B cell (primary cell): ENCODE data around the gene IAPP. TPM values are rescaled to one million over a fixed set of nuclear protein-coding genes. Genes with fewer than 3 reads are reported as not detected.

Experiments
- ATAC-seq: fragments of 200-7000 bp; cut with Tn5 transposase; one replicate; pipeline ENCODE4 v1.10.0; 2021; ENCODE audit warnings: low read depth, mild to moderate bottlenecking, moderate number of reproducible peaks, moderate library complexity
- CTCF ChIA-PET: fragments of 350-600 bp; sonication (Branson Sonifier 250); formaldehyde crosslinking; loops from one replicate; lab custom pipeline; 2021; ENCODE audit warnings: antibody characterized with exemption, inconsistent platforms; lab: Charles Lee
- POLR2A ChIA-PET: fragments of 350-600 bp; sonication (Branson Sonifier 250); formaldehyde crosslinking; loops from one replicate; lab custom pipeline; 2021; ENCODE audit warnings: antibody characterized with exemption; lab: Charles Lee
- DNase-seq: peaks from one replicate; pipeline ENCODE4 v3.0.0; 2013
- H2AFZ ChIP-seq: 2 replicates; pipeline ENCODE4 v1.6.1; 2012; ENCODE audit warnings: mild to moderate bottlenecking, low read depth, low read length; ENCODE audit not compliant: insufficient read depth, poor library complexity, severe bottlenecking
- H3K27ac ChIP-seq, 2 donors: 1 replicate in 1 of 2; 2 replicates in 1 of 2; pipeline ENCODE4 v1.5.1; 2012 to 2013; ENCODE audit warnings: low read length in 2 of 2, mild to moderate bottlenecking in 2 of 2, moderate library complexity in 1 of 2
- H3K27me3 ChIP-seq, 4 experiments: fragments of 200-600 bp in 1 of 4; sonication (generic) in 1 of 4; replicated peaks in 1 of 4; 1 replicate in 2 of 4; 2 replicates in 2 of 4; pipeline versions ENCODE4 v1.6.1 to v1.7.0; 2013 to 2016; ENCODE audit warnings: low read length in 3 of 4, mild to moderate bottlenecking in 2 of 4, mixed read lengths in 1 of 4, moderate library complexity in 1 of 4; ENCODE audit not compliant: insufficient read depth in 4 of 4, control insufficient read depth in 3 of 4; ENCODE audit errors: control extremely low read depth in 1 of 4
- H3K36me3 ChIP-seq, 2 experiments: replicated peaks in 1 of 2; 1 replicate in 1 of 2; 2 replicates in 1 of 2; pipeline versions ENCODE4 v1.6.1 to v1.7.1; 2013; ENCODE audit warnings: low read length in 1 of 2; ENCODE audit not compliant: insufficient read depth in 2 of 2, control insufficient read depth in 1 of 2; ENCODE audit errors: control extremely low read depth in 1 of 2, extremely low read depth in 1 of 2
- H3K4me1 ChIP-seq, 2 donors: fragments of 200-600 bp in 1 of 2; sonication (generic) in 1 of 2; 1 replicate in 1 of 2; 2 replicates in 1 of 2; pipeline versions ENCODE4 v1.5.1 to v1.6.1; 2013 to 2017; ENCODE audit warnings: low read length in 2 of 2; ENCODE audit not compliant: control insufficient read depth in 2 of 2, insufficient read depth in 2 of 2
- H3K4me2 ChIP-seq: replicated peaks from 2 replicates; pipeline ENCODE3; 2012; ENCODE audit warnings: mild to moderate bottlenecking, low read depth, low read length; ENCODE audit not compliant: poor library complexity, severe bottlenecking
- H3K4me3 ChIP-seq, 5 experiments: fragments of 200-600 bp in 1 of 5; sonication (generic) in 1 of 5; 1 replicate in 3 of 5; 2 replicates in 2 of 5; pipeline versions ENCODE4 v1.5.1 to v1.7.0; 2011 to 2016; ENCODE audit warnings: low read length in 4 of 5, mild to moderate bottlenecking in 4 of 5, low read depth in 2 of 5, control low read depth in 1 of 5, moderate library complexity in 1 of 5; ENCODE audit not compliant: insufficient read depth in 1 of 5; ENCODE audit errors: control extremely low read depth in 1 of 5, extremely low read depth in 1 of 5
- H3K79me2 ChIP-seq: fragments of 200-600 bp; sonication (generic); one replicate; pipeline ENCODE4 v1.6.0; 2016; ENCODE audit warnings: low read length; ENCODE audit not compliant: control insufficient read depth, insufficient read depth
- H3K9ac ChIP-seq: fragments of 200-600 bp; sonication (generic); 2 replicates; pipeline ENCODE4 v1.6.1; 2017; ENCODE audit warnings: mild to moderate bottlenecking, low read length, moderate library complexity
- H3K9me3 ChIP-seq, 3 donors: one replicate each; pipeline versions ENCODE4 v1.6.1 to v1.7.1; 2013; ENCODE audit warnings: low read length in 2 of 3; ENCODE audit not compliant: control insufficient read depth in 2 of 3, insufficient read depth in 1 of 3; ENCODE audit errors: control extremely low read depth in 1 of 3
- H4K20me1 ChIP-seq: 2 replicates; pipeline ENCODE4 v1.6.0; 2012; ENCODE audit warnings: mild to moderate bottlenecking, low read length; ENCODE audit not compliant: insufficient read depth, control insufficient read depth, poor library complexity, severe bottlenecking
- H3K27ac Mint-ChIP-seq: one replicate; pipeline ENCODE4 v1.8.0; 2021; ENCODE audit warnings: mixed read lengths
- H3K27me3 Mint-ChIP-seq: one replicate; pipeline ENCODE4 v1.8.0; 2021; ENCODE audit warnings: mixed read lengths
- H3K4me1 Mint-ChIP-seq: one replicate; pipeline ENCODE4 v1.8.0; 2021; ENCODE audit warnings: mixed read lengths
- H3K4me3 Mint-ChIP-seq: one replicate; pipeline ENCODE4 v1.8.0; 2021; ENCODE audit warnings: mixed read lengths
- H3K9me3 Mint-ChIP-seq: one replicate; pipeline ENCODE4 v1.8.0; 2022; ENCODE audit warnings: mixed read lengths; ENCODE audit not compliant: insufficient read depth
- CTCF ChIP-seq: fragments of 200-600 bp; IDR thresholded peaks from one replicate; pipeline ENCODE4 v1.8.0; 2022; ENCODE audit warnings: antibody characterized with exemption, mild to moderate bottlenecking
- EZH2 ChIP-seq: IDR thresholded peaks from 2 replicates; pipeline ENCODE4 v1.6.1; 2012; ENCODE audit warnings: borderline replicate concordance, low read depth, mild to moderate bottlenecking, moderate library complexity, low read length; ENCODE audit not compliant: insufficient read depth, poor library complexity, severe bottlenecking
- WGBS: methylation state at CpG from one replicate; pipeline ENCODE4 v1.1.5; 2013; ENCODE audit warnings: missing lambda C conversion rate; ENCODE audit not compliant: insufficient coverage; 5-methylcytosine and 5-hydroxymethylcytosine counted together
- intact Hi-C: fragments of 100-400 bp; cut with micrococcal nuclease; formaldehyde crosslinking; loops from one replicate; pipeline ENCODE4 v1.10.0; 2022
- polyA plus RNA-seq: library from polyadenylated mRNA; depleted of rRNA; stranded (reverse); fragments of >200 nt; gene quantifications from 2 replicates; pipeline ENCODE4 v1.2.3, GENCODE V29; 2012
- total RNA-seq, 2 donors: library from RNA; stranded (reverse); fragments of 120-200 nt in 1 of 2; gene quantifications; 1 replicate in 1 of 2; 2 replicates in 1 of 2; pipeline versions ENCODE4 v1.2.3 to v1.2.4, GENCODE V29; 2013 to 2022

Gene IAPP
- total and polyA plus RNA-seq, 2 donors (not counting 1 experiment from before 2014, with no cell fraction given): not detected

- TF ChIP-seq CTCF: no peak
- no peak for TF ChIP-seq EZH2
- Mint-ChIP-seq H3K9me3 (no peaks in the 10 kb centered on the region), H3K4me1 (no peaks in the 10 kb centered on the region), H3K27me3 (no peaks in the 10 kb centered on the region), H3K4me3 (no peak overlapping the region), H3K27ac (no peak overlapping the region)
- H3K79me2 ChIP-seq: no peaks in the 10 kb centered on the region
- ChIA-PET POLR2A (no interaction called here), CTCF (interaction anchor here (1.0 kb wide), 1 partner anchor 19 kb away, joined by 3 read pairs; no protein-coding TSS in a partner anchor)
- H3K27ac ChIP-seq: no peak overlapping the region
- DNase-seq: no peak
- no peak overlapping the region for H2AFZ ChIP-seq
- no peak overlapping the region for H3K4me2 ChIP-seq
- no peaks in the 10 kb centered on the region for H3K4me1 ChIP-seq
- H3K9me3 ChIP-seq: peaks cover 0 to 1% (median 0%) of the 10 kb centered on the region in 3 donors
- ATAC-seq: no peak
- H3K4me3 ChIP-seq: no peak overlapping the region
- intact Hi-C loops: no loop called here
- no peak overlapping the region for H3K9ac ChIP-seq
- no peaks in the 10 kb centered on the region for H3K36me3 ChIP-seq
- 74% methylated on average over 4 of the region's 5 CpGs for WGBS
- no peaks in the 10 kb centered on the region for H4K20me1 ChIP-seq
- H3K27me3 ChIP-seq: no peaks in the 10 kb centered on the region
Measured at GRCh38 chr12:21336656-21337055, 36.0 kb upstream of the IAPP start.

- intact Hi-C loops: no loop called here
- Histone ChIP-seq H3K4me1 (no peaks in the 10 kb centered on the region), H3K36me3 (no peaks in the 10 kb centered on the region), H3K4me2 (no peak overlapping the region), H3K79me2 (no peaks in the 10 kb centered on the region), H3K9me3 (no peaks in the 10 kb centered on the region), H2AFZ (no peak overlapping the region), H4K20me1 (no peaks in the 10 kb centered on the region), H3K9ac (no peak overlapping the region), H3K27ac (no peak overlapping the region), H3K4me3 (no peak overlapping the region), H3K27me3 (no peaks in the 10 kb centered on the region)
- ChIA-PET CTCF (interaction anchor here (1.0 kb wide), 1 partner anchor 20 kb away, joined by 3 read pairs; no protein-coding TSS in a partner anchor), POLR2A (no interaction called here)
- Mint-ChIP-seq H3K4me1 (no peaks in the 10 kb centered on the region), H3K27ac (no peak overlapping the region), H3K27me3 (no peaks in the 10 kb centered on the region), H3K4me3 (no peak overlapping the region), H3K9me3 (no peaks in the 10 kb centered on the region)
- no peak for ATAC-seq
- TF ChIP-seq EZH2 (no peak), CTCF (no peak)
- DNase-seq: no peak
Measured at GRCh38 chr12:21337453-21337852, 35.2 kb upstream of the IAPP start.
